GM19239 (cell line): ENCODE data around the gene KLF2.
A peak's percentile ranks its signal among the peaks of the same experiment; 100 is the strongest.
"Not testable (repeated sequence)": the region's sequence is repeated elsewhere in the genome, so short reads cannot be mapped to it uniquely, and the experiment has no call there.

ENCODE experiments used
- DNase-seq: peaks from one replicate; pipeline ENCODE4 v3.0.0; 2011; ENCODE audit warnings: low spot score; ENCODE audit not compliant: insufficient read length
- FAIRE-seq: peaks from 2 replicates; lab custom pipeline; 2011; peaks lifted over from hg19 to GRCh38; lab: Jason Lieb, UNC

The KLF2 gene

DNA sequence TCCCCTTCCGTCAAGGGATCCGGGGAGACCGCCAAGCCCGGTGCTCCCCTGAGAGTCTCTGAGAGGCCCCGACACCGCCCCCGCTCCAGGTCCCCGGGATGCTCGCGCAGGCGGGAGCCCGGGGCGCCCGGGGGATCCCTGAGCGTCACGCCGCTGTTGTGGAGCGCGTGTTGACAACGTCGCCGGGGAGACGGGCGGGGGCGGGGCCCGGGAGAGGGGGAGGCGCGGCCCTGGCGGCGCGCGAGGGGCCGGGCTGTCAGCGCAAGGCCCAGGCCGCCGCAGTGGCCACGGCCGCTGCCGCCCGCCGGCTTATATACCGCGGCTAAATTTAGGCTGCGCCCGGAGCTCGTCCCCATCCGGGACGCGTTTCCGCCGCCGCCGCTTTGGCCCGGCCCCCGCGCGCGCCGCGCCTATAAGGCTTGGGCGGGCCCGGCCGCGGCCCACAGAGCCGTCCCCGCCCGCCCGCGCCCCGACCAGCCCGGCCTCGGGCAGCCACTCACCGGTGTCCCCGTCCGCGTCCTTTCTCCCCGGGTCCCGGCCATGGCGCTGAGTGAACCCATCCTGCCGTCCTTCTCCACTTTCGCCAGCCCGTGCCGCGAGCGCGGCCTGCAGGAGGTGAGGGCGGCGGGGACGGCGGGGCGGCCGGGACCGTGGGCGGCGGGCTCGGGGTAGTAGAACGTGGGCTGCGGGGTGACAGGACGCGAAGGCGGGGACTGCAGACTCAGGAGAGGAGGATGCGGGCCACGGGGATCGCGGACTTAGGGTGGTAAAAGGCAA is at the start of gene KLF2:
Gene KLF2, plus strand, starts transcription at position 443 of the 777 bp plus-strand sequence. Its CDS starts 98 bp downstream, at position 541.
- FAIRE-seq (no peak), DNase-seq (peak; percentile 90)

DNA sequence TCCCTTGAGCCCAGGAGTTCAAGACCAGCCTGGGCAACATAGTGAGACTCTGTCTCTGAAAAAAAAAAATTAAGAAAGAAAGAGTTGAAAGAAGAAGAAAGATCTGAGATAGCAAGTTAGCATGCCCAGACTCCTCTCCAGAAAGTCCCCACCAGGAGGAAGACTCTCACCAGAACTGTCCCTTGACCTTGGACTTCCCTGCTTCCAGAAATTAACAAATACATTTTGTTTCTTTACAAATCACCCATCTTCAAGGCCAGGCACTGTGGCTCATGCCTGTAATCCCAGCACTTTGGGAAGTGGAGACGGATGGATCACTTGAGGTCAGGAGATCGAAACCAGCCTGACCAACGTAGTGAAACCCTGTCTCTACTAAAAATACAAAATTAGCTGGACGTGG is 44.3 kb upstream of the KLF2 start:
- DNase-seq: no peak
- FAIRE-seq: no peak

DNA sequence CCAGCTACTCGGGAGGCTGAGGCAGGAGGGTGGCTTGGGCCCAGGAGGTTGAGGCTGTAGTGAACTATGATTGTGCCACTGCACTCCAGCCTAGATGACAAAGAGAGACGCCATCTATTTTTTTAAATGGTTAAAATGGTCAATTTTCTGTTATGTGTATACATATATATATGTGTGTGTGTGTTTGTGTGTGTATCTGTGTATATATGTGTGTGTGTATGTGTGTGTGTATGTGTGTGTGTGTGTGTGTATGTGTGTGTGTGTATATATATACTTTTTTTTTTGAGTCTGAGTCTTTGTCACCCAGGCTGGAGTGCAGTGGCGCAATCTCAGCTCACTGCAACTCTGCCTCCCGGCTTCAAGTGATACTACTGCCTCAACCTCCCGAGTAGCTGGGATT is 42.9 kb upstream of the KLF2 start:
- FAIRE-seq (no peak), DNase-seq (no peak)

DNA sequence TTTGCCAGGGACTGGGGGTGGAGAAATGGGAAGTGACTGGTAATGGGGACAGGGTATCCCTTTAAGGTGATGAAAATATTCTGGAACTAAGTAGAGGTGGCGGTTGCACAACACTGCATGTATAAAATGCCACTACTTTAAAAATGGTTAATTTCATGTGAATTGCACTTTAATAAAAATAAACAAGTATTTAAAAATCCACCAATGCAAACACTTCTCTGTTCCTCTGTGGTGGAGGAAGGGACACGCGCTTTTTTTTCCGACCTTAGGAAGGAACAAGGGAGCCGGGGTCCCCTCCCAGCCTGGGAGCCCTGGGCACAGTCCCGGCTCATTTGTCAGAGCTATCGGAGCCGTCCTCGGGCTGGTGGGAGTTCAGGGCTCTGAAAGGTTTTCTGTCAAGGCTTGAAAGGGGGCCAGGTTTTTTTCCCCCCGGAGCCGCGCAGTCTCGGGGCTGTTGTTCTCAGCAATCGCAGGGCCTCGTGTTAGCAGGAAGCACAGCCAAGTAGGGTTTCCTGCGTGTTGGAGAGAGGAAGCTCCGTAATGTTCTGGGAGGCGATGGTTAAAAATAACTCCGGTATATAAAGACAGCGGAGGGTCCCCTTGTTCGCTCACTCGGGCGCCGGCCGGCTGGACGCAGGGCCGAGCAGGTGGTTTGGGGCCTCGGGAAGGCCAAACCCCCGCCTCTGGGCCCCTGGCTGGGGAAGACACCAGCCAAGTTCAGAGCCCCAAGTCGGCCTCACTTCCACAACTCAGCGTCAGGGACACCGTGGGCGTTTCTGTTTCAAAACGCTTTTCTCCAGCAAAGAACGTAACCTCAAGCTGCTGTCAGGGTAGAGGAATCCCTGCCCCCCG is 41.2 kb upstream of the KLF2 start:
- no peak for FAIRE-seq
- DNase-seq: peak; percentile 50

DNA sequence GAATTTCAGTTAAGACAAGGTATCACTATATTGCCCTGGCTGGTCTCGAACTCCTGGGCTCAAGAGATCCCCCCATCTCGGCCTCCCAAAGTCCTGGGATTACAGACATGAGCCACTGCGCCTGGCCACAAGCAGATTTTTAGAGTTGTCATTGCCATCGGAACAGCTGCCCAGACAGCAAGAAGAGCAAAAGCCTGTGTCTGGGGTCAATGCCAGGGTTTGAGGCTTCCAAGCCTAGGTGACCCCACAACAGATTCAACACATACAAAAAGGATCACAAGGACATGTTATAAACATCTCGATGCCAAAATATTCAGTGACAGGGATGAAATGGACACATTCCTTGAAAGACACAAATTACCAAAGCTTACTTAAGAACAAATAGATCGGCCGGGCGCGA is 40.1 kb upstream of the KLF2 start:
- DNase-seq (no peak), FAIRE-seq (no peak)

DNA sequence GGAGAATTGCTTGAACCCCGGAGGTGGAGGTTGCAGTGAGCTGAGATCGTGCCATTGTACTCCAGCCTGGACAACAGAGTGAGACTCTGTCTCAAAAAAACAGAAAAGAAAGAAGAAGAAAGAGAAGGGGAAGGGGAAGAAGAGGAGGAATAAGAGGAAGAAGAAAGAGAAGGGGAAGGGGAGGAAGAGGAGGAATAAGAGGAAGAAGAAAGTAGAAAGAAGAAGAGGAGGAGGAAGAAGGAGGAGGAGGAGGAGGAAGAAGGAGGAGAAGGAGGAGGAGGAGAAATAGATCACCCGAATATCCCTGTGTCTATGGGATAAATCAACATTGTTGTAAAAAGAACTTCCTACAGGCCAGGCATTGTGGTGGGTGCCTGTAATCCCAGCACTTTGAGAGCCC is 39.5 kb upstream of the KLF2 start:
- not testable (repeated sequence) for FAIRE-seq, DNase-seq

DNA sequence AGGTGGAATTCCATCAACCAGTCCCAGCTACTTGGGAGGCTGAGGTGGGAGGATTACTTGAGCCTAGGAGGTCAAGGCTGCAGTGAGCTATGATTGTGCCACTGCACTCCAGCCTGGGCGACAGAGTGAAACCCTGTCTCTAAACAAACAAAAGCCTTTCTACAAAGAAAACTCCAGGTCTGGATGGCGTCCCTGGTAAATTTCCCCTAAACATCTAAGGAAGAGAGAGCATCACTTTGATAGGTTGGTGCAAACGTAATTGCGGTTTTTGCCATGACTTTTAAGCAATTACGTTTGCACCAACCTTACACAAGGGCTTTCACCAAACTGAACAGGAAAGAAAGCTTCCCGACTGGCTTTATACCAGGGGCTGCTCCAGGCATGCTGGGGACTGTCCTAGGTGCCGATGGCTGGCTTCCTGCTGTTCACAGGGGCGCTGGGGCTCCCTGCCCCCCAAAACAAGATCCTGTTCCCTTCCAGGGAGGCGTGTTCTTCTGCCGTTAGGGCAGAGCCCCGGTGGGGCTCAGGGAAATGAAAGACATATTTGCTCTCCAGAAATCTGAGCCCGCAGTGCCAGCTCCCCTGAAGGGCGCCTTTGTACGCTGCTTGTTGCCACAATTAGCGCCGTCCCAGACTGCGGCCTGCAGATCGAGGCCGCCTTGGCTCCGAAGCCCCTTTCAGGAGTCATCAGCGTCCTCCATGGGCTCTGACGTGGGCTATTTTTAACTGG is 38.7 kb upstream of the KLF2 start:
- no peak for DNase-seq
- no peak for FAIRE-seq

DNA sequence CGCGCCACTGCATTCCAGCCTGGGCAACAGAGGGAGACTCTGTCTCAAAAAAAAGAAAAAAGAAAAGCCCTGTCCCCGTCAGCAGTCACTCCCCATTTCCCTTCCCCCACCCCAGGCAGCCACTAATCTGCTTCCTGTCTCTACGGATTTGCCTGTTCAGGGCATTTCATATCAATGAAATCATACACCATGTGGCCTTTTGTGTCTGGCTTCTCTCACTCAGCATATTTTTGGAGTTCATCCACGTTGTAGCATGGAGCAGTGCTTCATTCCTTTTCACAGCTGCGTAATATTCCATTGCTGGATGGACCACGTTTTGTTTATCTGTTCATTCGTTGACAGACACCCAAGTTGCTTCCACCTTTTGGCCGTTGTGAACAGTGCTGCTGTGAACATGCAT is 36.1 kb upstream of the KLF2 start:
- FAIRE-seq: no peak

DNA sequence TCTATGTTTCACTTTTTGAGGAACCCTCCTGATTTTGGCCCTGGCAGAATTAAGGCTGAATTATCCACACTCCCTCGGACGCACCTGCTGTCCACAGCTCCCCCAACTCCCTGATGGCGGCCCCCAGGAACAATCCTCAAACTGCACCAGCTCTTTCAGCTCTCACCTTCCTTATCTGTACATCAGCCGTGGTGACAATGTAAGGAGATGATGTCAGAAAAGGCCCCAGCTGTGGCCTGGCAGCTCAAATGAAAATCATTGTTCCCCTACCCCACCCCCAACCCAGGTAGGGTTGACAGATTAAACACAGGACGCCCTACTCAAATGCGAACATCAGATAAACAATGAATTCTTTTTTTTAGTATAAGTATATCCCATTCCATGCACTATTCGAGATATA is 35.0 kb upstream of the KLF2 start:
- FAIRE-seq (no peak), DNase-seq (no peak)

More for the DNA sequence above, 36.1 kb upstream of the KLF2 start:
- DNase-seq: no peak

DNA sequence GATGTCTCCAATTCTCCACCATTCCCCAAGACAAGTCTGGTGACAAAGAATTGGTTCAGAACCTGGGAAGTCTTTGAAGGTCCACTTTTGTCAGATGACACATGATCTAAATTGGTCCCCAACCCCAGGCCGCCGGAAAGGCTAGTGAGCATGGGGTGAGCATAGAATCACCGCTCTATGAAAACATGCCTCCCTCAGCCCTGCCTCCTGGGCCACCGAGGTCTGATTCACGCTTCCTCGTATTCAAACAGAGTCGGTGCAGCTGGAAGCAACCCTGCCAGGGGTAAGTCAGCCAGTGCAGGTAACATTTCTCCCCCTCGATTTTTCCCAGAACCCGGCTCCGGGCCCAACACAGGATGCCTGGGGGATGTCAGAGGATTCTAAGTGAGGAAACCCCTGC is 33.9 kb upstream of the KLF2 start:
- FAIRE-seq (no peak), DNase-seq (no peak)

DNA sequence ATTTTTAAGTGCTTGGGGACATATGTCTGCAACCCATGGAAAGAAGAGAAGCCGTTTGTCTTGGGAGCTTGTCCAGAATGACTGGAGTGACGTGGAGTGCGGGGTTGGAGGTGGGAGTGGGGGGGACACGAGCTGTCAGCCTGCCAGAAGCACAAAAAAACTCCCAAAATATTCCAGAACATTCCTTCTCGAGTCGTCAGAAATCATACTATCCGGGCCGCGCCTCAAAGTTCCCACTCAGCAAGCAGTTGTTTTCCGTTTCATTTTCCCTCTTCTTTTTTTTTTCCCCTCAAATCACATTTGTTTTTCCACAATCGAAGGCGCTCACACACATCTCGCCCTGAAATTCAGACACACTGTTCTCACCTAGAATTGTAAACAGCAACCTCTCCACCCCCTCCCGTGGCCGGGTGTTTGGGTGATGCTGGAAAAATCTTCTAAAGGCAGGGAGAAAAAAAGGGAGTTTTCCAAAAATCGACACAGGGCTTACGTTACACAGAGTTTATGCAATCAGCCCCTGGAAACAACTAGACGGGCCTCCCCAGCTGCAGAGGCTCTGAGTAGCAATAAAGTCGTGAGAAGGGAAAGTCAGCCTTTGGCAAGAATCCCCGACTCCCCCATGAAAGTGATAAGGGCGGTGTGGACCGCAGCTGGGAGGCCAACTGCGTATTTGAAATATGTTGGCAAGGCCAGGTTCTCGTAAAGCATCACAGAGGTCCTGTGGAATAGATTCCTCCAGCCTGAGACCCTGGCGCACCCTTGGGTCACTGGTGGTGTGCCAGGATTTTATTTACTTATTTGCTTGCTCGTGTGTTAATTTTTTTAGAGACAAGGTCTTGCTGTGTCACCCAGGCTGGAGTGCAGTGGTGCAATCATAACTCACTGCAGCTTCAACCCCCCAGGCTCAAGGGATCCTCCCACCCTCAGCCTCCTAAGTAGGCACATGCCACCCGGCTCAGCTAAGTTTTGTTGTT is 31.2 kb upstream of the KLF2 start:
- FAIRE-seq: no peak
- DNase-seq: no peak

DNA sequence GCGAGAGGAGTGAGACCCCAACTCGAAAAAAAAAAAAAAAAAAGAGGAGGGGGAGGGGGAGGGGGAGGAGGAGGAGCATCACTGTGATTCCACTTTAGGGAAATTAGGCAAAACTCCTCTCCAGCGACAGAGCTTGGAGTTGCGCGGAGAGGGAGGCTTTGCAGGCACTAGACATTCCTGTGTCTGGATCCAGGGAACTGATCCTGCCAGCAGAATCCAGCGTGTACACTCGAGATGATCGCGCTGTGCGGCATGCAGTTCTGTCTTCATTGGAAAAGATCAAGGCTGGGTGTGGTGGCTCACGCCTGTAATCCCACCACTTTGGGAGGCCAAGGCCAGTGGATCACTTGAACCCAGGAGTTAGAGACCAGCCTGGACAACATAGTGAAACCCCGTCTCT is 29.6 kb upstream of the KLF2 start:
- no peak for DNase-seq
- FAIRE-seq: no peak

DNA sequence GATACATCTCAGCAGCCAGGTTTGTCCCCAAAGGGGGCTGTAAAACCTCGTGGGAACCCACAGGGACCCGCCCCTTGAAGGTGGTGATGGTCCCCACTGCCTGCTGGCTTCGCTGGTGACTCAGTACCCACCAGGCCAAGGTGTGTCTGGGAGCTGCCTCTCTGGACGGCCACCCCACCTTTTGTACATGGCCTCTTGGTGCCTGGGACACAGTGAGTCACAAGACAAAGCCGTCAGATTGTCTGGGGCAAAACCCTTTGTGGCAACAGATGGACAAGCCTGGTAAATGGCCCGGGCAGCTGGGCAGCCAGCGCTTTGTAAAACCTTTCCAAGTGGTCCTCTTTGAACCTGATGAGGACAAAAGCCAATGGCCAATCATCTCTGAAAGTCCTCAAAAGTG is 27.9 kb upstream of the KLF2 start:
- DNase-seq (no peak), FAIRE-seq (no peak)

DNA sequence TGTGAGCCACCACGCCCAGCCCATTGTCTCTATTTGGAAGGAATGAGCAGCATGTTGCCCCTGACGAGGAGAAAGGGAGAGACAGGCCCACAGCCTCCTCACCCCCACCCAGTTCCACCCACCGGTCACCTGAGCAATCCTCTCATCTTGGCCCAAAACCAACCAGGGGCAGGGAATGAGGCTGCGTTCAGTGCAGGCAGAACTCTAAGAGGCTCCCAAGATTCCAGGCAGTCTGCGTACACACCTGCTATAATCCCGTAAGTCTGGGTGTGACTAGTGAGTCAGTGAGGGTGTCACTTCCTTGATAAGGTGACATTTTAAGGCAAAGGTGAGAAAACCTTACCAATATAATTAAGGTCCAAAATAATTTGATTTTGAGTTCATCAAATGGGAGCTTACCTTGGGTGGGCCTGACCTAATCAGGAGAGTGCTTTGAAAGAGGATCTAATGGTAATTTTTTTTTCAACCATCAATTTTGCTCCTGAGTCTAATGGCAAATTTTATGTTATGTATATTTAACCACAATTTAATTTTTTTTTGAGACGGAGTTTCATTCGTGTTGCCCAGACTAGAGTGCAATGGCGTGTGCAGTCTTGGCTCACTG is 26.9 kb upstream of the KLF2 start:
- FAIRE-seq (no peak), DNase-seq (no peak)

DNA sequence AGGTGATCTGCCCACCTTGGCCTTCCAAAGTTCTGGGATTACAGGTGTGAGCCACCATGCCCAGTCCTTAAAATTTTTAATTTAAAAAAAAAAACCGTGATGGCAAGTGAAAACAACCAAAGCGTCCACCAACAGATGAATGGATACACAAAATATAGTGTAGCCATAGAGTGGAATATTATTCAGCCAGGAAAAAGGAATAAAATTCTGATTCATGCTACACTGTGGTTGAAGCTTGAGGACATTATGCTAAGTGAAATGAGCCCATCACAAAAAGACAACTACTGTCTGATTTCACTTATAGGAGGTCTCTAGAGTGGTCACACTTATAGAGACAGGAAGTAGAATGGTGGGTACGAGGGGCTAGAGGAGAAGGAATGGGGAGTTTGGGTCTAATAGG is 26.3 kb upstream of the KLF2 start:
- FAIRE-seq (no peak), DNase-seq (no peak)

DNA sequence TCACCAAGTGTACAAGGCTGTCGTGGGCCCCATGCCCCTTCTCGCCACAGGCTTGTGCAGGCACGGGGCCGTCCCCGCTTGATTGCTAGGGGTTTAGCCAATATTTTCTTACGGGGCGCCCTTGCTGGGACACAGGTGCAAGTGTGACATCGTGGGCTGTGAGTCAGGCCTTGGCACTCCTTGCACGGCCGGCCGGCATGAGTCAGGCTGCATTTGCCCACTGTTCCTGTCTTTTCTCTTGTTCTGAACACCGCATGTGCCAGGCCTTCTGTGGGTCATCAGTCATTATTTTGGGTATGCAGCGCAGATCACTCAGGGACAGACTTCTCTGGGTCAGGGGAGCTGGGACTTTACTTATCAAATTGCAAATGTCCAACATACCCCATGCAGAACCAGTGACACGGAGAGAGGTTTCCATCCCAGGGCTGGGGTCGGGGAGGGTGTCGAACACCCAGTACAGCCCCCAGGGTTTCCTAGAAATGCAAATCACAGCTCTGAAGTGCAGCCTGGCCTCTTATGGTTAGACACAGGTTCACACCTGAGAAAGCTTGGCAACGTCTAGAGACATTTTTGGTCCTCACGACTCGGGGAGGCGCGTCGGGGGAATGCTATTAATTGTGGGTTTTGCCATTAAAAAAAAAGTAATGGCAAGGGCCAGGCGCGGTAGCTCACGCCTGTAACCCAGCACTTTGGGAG is 22.5 kb upstream of the KLF2 start:
- FAIRE-seq: no peak
- no peak for DNase-seq

DNA sequence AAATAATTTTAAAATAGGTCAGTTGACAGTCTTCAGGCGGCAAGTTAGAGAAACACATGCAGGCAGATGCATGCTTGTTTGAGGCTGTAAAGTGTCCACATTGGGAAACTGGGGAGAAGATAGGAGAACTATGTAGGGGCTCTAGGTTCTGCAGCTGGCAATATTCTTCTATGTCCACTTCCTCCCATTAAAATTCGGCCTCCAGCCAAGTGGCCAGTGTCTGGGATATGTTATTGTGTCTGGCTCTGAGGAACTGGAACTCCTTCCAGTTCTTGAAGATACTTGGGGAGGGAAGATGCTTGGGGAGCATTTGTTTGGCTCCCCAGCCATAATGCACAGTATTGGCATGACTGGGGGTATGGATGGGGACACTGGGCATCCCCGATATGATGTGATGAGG is 20.9 kb upstream of the KLF2 start:
- no peak for DNase-seq
- FAIRE-seq: no peak

DNA sequence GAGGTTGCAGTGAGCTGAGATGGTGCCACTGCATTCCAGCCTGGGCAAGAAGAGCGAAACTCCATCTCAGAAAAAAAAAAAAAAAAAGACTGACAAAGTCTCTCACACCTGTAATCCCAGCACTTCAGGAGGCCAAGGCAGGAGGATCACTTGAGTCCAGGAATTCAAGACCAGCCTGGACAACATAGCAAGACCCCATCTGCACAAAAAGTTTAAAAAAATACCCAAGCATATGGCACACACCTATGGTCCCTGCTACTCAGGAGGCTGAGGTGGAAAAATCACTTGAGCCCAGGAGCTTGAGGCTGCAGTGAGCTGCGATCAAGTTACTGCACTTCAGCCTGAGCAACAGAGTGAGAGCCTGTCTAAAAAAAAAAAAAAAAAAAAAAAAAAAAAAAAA is 20.1 kb upstream of the KLF2 start:
- not testable (repeated sequence) for DNase-seq, FAIRE-seq

DNA sequence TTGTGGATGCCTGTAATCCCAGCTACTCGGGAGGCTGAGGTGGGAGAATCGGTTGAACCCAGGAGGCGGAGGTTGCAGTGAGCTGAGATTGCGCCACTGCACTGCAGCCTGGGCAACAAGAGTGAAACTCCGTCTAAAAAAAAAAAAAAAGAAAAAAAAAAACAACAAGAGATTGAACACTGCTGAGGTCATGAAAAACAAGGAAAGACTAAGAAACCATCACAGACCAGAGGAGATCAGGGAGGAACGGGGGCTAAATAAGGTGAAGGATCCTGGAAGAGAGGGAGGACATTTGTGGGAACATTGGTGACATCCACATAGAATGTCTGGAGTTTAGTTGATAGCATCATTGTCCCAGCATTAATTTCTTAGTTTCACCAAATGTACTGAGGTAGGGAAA is 19.6 kb upstream of the KLF2 start:
- DNase-seq, FAIRE-seq: not testable (repeated sequence)
